ENCODE results near the gene DIDO1.

The DIDO1 gene

GRCh38 chr20:62879275-62880146 lies 46.8 kb downstream of the DIDO1 start:
- DNase-seq (ENCODE audit: low read depth), result no peak

GRCh38 chr20:62878244-62879038 lies 47.9 kb downstream of the DIDO1 start:
- DNase-seq (ENCODE audit: low read depth), result no peak

DNA sequence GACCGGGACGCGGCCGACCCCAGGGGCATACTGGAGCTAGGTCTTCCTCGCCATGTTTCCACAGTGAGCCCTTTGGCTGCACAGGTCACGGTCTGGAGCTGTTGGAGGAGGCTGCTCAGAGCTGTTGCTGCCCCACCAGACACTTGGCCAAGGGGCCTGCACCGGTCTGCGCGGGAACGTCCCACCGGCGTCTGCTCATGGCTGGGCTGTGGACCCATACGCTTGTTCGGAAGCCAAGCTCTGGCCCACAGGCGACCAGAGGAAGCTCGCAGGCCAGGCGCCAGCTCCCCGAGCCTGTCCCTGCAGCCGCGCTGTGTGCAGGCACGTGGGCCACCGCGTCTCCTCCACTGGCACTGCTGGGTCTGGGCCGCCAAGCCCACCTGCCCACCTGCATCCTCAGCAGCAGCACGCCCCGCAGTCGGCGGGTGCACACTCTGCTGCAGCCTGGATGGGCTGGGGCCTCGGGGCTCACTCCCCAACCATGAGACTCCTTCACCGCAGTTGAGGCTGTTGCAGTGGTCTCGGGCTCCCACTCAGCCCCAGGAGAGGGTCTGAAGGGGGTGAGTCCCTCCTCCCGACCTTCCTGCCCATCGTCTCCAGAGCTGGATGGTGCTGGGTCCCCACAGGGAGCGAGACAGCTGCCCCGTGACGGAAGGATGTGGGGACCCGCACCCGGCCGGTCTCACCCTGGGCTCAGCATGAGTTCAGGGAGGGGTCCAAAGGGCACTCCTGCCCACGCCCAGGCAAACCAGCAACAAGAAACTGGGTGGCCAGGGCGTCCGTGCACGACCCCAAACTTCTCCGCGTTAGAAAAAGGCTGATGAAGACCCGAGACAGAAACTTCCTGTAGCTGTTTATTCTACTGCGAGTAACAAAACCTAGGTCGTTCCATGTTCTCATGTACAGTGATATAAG lies 49.1 kb downstream of the DIDO1 start:
- DNase-seq (ENCODE audit: low read depth), result peak; percentile 46

DNA sequence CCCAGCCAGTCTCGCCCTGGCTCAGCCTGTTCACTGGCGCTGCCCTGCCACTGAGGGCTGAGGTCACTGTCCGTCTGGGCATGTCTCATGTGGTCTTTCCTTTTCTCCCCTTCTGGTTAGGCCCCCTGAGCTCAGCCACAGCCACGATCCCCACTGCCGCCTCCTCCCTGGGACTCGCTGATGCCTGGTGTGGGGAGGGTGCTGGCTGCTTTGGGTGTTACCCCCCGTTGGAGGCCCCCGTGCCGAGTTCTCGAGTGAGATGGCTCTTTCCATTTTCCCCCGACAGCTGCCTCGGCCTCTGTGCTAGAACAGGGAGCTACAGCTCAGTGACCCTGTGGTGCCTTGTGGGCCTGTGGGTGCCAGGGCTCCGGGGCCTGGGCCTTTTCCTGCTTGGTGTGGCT lies 49.8 kb downstream of the DIDO1 start:
- DNase-seq (ENCODE audit: low read depth), result no peak

DNA sequence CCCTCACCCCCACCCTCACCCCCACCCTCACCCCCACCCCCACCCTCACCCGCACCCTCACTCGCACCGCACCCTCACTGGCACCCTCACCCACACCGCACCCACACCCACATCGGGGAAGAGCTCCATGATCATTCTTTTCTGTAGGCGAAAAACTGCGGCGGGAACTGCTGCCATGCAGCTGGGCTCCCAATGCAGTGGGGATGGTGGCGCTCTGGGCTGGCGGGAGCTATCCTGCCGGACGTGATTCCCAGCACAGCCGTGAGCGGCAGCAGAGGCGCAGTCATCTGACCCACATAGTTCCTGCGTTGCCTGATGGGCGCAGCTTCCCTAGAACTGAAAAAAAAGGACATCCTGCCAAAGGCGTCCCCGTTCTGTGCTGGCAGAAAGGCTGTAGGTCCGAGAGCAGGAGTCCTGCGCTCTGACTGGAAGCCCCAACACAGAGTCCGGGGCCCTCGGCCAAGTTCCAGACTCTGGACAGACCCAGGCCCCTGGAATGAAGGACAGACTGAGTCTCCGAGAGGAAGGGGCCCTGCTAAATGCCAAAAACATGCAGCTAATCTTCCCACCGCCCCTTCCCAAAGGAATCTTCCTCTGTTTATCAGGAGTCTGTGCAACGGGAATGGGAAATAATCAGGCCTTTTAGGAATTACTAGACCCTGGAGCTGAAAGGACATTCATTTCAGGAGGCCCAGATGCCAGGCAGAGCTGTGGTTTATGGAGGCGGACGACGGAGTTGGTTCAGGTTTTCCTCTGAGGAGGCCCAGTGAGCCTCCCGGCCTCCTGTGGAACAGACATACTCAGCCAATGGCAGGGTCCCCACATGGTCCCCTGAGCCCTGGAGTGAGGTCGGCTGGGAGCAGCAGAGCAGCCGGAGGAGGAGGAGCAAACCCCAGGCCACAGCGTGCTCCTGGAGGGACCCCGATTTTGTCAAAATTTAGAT lies 50.6 kb downstream of the DIDO1 start:
- peak; percentile 79 for DNase-seq (ENCODE audit: low read depth)

- DNase-seq (ENCODE audit: low read depth), result no peak
These were observed 51.4 kb downstream of the DIDO1 start for GRCh38 chr20:62874964-62875344.

DNA sequence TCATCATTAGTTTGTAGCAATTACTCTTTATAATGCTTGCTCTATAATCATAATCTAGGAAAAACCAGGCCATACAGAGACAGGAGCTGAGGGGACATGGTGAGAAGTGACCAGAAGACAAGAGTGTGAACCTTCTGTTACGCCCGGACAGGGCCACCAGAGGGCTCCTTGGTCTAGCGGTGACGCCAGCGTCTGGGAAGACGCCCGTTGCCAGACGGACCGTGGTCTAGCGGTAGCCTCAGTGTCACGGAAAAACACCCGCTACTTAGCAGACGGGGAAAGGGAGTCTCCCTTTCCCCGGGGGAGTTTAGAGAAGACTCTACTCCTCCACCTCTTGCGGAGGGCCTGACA lies 52.6 kb downstream of the DIDO1 start:
- DNase-seq (ENCODE audit: low read depth), result peak; percentile 49

DNA sequence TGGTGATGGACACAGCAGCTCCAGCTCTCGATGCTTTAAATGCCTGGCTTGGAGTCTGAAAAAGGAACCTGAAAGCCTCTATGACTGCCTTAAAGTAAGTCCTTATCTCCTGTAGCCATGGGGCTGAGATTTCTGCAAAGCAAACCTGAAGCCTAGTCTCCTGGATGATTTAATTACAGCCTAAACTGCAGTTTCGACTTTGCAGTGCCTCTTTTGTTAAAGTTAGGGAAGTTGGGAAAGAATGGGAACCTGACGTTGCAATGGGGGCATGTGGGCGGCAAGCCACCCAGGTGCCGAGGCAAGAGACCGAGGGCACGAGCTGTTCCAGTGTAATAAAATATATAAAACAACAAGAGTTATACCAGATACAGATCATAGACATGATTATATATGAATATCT lies 53.0 kb downstream of the DIDO1 start:
- no peak for DNase-seq (ENCODE audit: low read depth)

- DNase-seq (ENCODE audit: low read depth), result no peak
These were observed 53.4 kb downstream of the DIDO1 start for GRCh38 chr20:62872862-62873261.

- DNase-seq (ENCODE audit: low read depth), result no peak
These were observed 54.0 kb downstream of the DIDO1 start for GRCh38 chr20:62872184-62872847.

- no peak for DNase-seq (ENCODE audit: low read depth)
These were observed 62.1 kb downstream of the DIDO1 start for GRCh38 chr20:62864207-62864606.

DNA sequence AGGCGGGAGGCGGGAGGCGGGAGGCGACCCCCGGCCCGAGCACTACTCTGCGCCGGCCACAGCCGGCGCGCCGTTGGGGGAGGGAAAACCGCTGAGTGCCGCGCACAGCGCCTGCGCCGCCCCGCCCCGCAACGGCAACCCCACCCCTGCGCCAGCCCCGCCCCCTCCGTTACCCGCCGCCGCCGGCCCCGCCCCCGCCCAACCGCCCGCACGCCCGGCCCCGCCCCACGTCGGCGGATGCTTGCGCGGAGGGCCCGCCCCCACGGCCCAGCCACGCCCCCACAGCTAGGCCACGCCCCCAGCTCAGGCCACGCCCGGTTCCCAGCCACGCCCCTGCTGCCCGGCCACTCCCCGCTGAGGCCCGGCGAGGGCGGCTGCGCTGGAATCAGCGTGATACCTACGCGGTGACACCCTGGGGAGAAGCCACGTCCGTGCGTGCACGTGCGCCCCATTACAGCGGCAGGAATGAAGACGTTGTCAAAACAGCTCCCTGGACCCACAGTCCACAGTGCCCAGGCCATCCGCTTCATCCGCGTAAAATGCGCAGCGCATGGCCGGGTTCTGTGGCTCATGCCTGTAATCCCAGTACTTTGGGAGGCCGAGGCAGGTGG lies 64.5 kb downstream of the DIDO1 start, which contains the start of gene TCFL5:
Gene TCFL5, minus strand, starts transcription at position 97 of the 611 bp plus-strand sequence. CDS start 152 bp downstream, outside the sequence.
- DNase-seq (ENCODE audit: low read depth), result peak; percentile 79

- peak; percentile 36 for DNase-seq (ENCODE audit: low read depth)
These were observed 65.2 kb downstream of the DIDO1 start for GRCh38 chr20:62860924-62861691.

DNA sequence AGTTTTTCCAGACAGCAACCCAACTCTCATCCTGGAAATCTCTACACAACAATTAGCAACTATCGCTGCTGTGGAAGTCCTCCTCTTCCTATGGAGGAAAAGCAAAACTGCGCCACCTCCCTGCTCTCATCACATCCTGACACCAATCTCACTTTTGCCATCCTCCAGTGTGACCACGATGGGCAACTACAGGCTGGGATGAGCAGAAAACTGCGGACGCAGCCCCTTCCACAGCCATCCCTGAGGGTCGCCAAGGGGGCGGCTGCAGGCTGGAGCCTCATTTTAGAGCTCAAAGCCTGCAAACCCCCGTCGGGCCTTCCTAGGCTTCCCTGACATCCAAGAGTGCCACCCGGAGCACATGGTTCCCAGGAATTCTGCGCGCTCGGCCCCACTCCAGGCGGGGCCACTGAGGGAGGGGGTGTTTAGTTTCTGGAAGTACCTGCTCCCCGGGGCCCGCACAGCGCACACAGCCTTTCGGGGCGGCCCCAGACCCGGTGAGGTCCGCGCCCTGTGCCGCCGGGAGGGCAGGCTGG lies 65.8 kb downstream of the DIDO1 start:
- peak; percentile 28 for DNase-seq (ENCODE audit: low read depth)

DNA sequence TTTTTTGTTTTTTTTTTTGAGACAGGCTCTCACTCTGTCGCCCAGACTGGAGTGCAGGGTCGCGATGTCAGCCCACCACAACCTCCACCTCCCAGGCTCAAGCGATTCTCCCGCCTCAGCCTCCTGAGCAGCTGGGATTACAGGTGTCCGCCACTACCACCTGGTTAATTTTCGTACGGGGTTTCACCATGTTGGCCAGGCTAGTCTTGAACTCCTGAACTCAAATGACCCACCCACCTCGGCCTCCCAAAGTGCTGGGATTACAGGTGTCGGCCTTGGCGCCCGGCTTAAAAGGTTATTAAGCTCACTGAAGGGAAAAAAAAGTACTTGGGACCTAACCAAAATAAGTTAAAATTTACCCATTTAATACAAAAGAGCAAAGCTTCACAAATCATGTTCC lies 66.6 kb downstream of the DIDO1 start:
- DNase-seq (ENCODE audit: low read depth), result no peak

- no peak for DNase-seq (ENCODE audit: low read depth)
These were observed 68.1 kb downstream of the DIDO1 start for GRCh38 chr20:62858058-62858830.

GRCh38 chr20:62856931-62857619 lies 69.2 kb downstream of the DIDO1 start:
- DNase-seq (ENCODE audit: low read depth), result no peak

- no peak for DNase-seq (ENCODE audit: low read depth)
These were observed 71.2 kb downstream of the DIDO1 start for GRCh38 chr20:62855120-62855519.
